GM12878 (cell line): Measurements from ENCODE around the gene NADSYN1. TPM values are rescaled to one million over a fixed set of nuclear protein-coding genes. Genes with fewer than 3 reads are reported as not detected.

Source experiments
- CHD1 ChIP-seq: IDR thresholded peaks from 2 replicates; pipeline ENCODE4 v1.6.1; 2012; ENCODE audit warnings: low read depth, low read length, improper control_type of control experiment
- CHD4 ChIP-seq: fragments of 200-600 bp; sonication (generic); IDR thresholded peaks from 2 replicates; pipeline ENCODE4 v1.6.1; 2016; ENCODE audit warnings: mild to moderate bottlenecking
- EZH2 ChIP-seq: IDR thresholded peaks from 2 replicates; pipeline ENCODE4 v1.6.1; 2012; ENCODE audit warnings: low read depth, mild to moderate bottlenecking, control low read depth, inconsistent platforms, low read length, borderline replicate concordance; ENCODE audit not compliant: control insufficient read depth
- HCFC1 ChIP-seq: fragments of 150-350 bp; IDR thresholded peaks from 2 replicates; pipeline ENCODE4 v1.6.1; 2014; ENCODE audit warnings: low read length
- IRF4 ChIP-seq: IDR thresholded peaks from 2 replicates; pipeline ENCODE4 v1.6.1; 2011; ENCODE audit warnings: low read depth, low read length
- JUNB ChIP-seq: IDR thresholded peaks from 2 replicates; pipeline ENCODE4 v1.6.1; 2016; ENCODE audit warnings: antibody characterized with exemption, mild to moderate bottlenecking
- KLF5 ChIP-seq: fragments of 450-650 bp; IDR thresholded peaks from 2 replicates; pipeline ENCODE4 v1.6.1; 2014; ENCODE audit warnings: mild to moderate bottlenecking; ENCODE audit not compliant: partially characterized antibody
- NR2C1 ChIP-seq: fragments of 450-650 bp; IDR thresholded peaks from 2 replicates; pipeline ENCODE4 v1.6.1; 2017; ENCODE audit warnings: antibody characterized with exemption, mild to moderate bottlenecking, moderate library complexity
- NRF1 ChIP-seq: conservative IDR thresholded peaks from 2 replicates; pipeline ENCODE4 v1.6.1; 2011; ENCODE audit warnings: mild to moderate bottlenecking, low read depth, low read length, improper control_type of control experiment
- RAD21 ChIP-seq: IDR thresholded peaks from 2 replicates; pipeline ENCODE4 v1.6.1; 2011; ENCODE audit warnings: mild to moderate bottlenecking, low read depth, low read length, moderate library complexity; ENCODE audit not compliant: insufficient read depth
- RUNX3 ChIP-seq: IDR thresholded peaks from 2 replicates; pipeline ENCODE4 v1.6.1; 2012; ENCODE audit warnings: low read length, inconsistent platforms
- SKIL ChIP-seq: fragments of 450-650 bp; IDR thresholded peaks from 2 replicates; pipeline ENCODE4 v1.6.1; 2017; ENCODE audit warnings: mild to moderate bottlenecking, low read depth, inconsistent platforms; ENCODE audit not compliant: poor library complexity, severe bottlenecking
- SMAD5 ChIP-seq: IDR thresholded peaks from 2 replicates; pipeline ENCODE4 v1.6.1; 2016; ENCODE audit warnings: antibody characterized with exemption, low read depth
- SP1 ChIP-seq: IDR thresholded peaks from one replicate; pipeline ENCODE4 v1.6.1; 2011; ENCODE audit warnings: low read depth, low read length
- TBL1XR1 ChIP-seq: IDR thresholded peaks from 2 replicates; pipeline ENCODE4 v1.6.1; 2012; ENCODE audit warnings: low read depth, low read length, improper control_type of control experiment
- USF1 ChIP-seq: IDR thresholded peaks from 2 replicates; pipeline ENCODE4 v1.6.1; 2011; ENCODE audit warnings: borderline replicate concordance, low read depth, mild to moderate bottlenecking, moderate library complexity, mixed read lengths, low read length; ENCODE audit not compliant: insufficient read depth; ENCODE audit errors: extremely low read length
- ZNF217 ChIP-seq: fragments of 450-650 bp; IDR thresholded peaks from 2 replicates; pipeline ENCODE4 v1.6.1; 2017; ENCODE audit warnings: antibody characterized with exemption, mild to moderate bottlenecking
- ZNF622 ChIP-seq: fragments of 450-650 bp; IDR thresholded peaks from 2 replicates; pipeline ENCODE4 v1.6.1; 2017; ENCODE audit warnings: mild to moderate bottlenecking, inconsistent platforms
- polyA plus RNA-seq, 11 experiments: library from polyadenylated mRNA; depleted of rRNA in 4 of 11; unstranded in 6 of 11; stranded (reverse) in 5 of 11; fragments of >200 nt; fragmentation: Nextera tagmentation in 4 of 11; fragmentation: Illumina TruSeq in 1 of 11; extraction: Ambion mirVana in 4 of 11; extraction: Trizol in 1 of 11; gene quantifications; 1 replicate in 1 of 11; 2 replicates in 10 of 11; pipeline versions ENCODE4 v1.2.1 to v1.2.3, GENCODE V29; 2011 to 2016; ENCODE audit warnings: inconsistent platforms in 2 of 11, missing spikeins in 2 of 11, low read depth in 1 of 11
- total RNA-seq, 4 experiments: library from RNA; depleted of rRNA in 3 of 4; stranded (reverse); fragments of >200 nt in 3 of 4; fragmentation: Illumina TruSeq in 1 of 4; extraction: Trizol in 1 of 4; gene quantifications; 2 replicates each; pipeline versions ENCODE4 v1.2.1 to v1.2.3, GENCODE V29; 2013 to 2021
- TF ChIP-seq, protein P1 (sequence below): fragments of 450-650 bp; formaldehyde crosslinking; IDR thresholded peaks from 2 replicates; pipeline ENCODE4 v1.4.0; 2020; ENCODE audit warnings: mild to moderate bottlenecking, moderate library complexity
- TF ChIP-seq, protein P2 (sequence below): fragments of 450-650 bp; IDR thresholded peaks from 2 replicates; pipeline ENCODE4 v1.6.1; 2017; ENCODE audit warnings: mild to moderate bottlenecking, moderate library complexity

NADSYN1 gene
- total and polyA plus RNA-seq, 10 of the 15 experiments (the other 5 are each of a cell fraction or from before 2014, with no cell fraction given), result 12.2 to 90.2 (median 69.5) TPM

DNA sequence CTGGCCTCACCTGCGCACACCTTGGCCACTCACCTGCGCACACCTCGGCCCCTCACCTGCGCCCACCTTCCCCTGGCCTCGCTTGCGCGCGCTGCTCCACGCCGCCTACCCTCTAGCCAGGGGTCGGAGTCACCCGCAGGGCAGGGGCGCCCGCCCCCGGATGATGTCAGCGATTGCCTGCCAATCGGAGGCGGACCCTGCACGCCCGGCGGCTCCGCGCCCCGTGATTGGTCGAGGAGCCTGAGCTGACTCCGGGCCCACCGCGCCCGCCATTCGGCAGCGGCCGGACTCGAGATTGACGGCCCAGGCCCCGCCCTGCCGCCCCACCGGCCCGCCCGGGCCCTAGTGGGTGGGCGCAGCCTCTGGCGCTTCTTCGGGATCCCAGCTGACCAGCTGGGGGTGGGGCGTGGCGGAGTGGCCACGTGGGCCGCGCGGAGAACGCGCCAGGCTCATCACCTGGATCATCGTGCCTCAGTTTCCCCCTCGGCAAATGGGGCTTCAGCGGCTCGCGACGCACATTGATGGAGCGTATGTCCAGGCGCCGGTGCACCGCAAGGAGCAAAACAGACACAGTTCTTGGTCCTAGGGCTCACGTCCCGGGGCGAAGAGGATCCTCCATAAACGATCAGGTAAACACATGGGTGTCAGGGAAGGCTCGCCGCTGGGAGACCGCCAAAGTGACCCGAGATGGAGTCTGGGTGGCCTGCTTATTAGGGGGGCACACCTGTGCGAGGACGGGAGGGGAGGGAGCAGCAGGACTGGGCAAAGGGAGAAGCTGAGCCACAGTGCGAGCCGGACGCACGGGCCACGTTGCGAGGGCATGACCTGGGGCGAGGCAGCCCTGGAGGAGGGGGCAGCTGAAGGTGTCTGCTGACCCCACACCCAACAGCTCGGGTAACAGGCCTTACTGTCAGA, 4.5 kb upstream of the NADSYN1 start, which contains the start of gene DHCR7 (continued):
- TF ChIP-seq HCFC1 (0 out of 2 replicates have a peak, but pooled peaks have one; percentile 9), EZH2 (no peak), NRF1 (no peak; the same call in 1 of the 2 replicates), CHD1 (no peak), CHD4 (no peak), ZNF622 (no peak), ZNF217 (peak; percentile 79; the same call in 1 of the 2 replicates), NR2C1 (no peak), KLF5 (no peak), SP1 (peak; percentile 97), SKIL (no peak), SMAD5 (no peak), RAD21 (no peak), RUNX3 (no peak), TBL1XR1 (no peak), JUNB (no peak), USF1 (peak; percentile 79), IRF4 (no peak)
- TF ChIP-seq, protein P1, sequence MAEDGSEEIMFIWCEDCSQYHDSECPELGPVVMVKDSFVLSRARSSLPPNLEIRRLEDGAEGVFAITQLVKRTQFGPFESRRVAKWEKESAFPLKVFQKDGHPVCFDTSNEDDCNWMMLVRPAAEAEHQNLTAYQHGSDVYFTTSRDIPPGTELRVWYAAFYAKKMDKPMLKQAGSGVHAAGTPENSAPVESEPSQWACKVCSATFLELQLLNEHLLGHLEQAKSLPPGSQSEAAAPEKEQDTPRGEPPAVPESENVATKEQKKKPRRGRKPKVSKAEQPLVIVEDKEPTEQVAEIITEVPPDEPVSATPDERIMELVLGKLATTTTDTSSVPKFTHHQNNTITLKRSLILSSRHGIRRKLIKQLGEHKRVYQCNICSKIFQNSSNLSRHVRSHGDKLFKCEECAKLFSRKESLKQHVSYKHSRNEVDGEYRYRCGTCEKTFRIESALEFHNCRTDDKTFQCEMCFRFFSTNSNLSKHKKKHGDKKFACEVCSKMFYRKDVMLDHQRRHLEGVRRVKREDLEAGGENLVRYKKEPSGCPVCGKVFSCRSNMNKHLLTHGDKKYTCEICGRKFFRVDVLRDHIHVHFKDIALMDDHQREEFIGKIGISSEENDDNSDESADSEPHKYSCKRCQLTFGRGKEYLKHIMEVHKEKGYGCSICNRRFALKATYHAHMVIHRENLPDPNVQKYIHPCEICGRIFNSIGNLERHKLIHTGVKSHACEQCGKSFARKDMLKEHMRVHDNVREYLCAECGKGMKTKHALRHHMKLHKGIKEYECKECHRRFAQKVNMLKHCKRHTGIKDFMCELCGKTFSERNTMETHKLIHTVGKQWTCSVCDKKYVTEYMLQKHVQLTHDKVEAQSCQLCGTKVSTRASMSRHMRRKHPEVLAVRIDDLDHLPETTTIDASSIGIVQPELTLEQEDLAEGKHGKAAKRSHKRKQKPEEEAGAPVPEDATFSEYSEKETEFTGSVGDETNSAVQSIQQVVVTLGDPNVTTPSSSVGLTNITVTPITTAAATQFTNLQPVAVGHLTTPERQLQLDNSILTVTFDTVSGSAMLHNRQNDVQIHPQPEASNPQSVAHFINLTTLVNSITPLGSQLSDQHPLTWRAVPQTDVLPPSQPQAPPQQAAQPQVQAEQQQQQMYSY, result no peak
- TF ChIP-seq, protein P2, sequence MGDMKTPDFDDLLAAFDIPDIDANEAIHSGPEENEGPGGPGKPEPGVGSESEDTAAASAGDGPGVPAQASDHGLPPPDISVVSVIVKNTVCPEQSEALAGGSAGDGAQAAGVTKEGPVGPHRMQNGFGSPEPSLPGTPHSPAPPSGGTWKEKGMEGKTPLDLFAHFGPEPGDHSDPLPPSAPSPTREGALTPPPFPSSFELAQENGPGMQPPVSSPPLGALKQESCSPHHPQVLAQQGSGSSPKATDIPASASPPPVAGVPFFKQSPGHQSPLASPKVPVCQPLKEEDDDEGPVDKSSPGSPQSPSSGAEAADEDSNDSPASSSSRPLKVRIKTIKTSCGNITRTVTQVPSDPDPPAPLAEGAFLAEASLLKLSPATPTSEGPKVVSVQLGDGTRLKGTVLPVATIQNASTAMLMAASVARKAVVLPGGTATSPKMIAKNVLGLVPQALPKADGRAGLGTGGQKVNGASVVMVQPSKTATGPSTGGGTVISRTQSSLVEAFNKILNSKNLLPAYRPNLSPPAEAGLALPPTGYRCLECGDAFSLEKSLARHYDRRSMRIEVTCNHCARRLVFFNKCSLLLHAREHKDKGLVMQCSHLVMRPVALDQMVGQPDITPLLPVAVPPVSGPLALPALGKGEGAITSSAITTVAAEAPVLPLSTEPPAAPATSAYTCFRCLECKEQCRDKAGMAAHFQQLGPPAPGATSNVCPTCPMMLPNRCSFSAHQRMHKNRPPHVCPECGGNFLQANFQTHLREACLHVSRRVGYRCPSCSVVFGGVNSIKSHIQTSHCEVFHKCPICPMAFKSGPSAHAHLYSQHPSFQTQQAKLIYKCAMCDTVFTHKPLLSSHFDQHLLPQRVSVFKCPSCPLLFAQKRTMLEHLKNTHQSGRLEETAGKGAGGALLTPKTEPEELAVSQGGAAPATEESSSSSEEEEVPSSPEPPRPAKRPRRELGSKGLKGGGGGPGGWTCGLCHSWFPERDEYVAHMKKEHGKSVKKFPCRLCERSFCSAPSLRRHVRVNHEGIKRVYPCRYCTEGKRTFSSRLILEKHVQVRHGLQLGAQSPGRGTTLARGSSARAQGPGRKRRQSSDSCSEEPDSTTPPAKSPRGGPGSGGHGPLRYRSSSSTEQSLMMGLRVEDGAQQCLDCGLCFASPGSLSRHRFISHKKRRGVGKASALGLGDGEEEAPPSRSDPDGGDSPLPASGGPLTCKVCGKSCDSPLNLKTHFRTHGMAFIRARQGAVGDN, result peak; percentile 11; the same call in 1 of the 2 replicates
